A549 (cell line): Measurements from ENCODE around the gene LMOD1. TPM values are rescaled to one million over a fixed set of nuclear protein-coding genes. Genes with fewer than 3 reads are reported as not detected.

Experiments
- ATAC-seq, 2 experiments: fragments of 200-7000 bp in 1 of 2; fragments of >200 bp in 1 of 2; cut with Nextera tagmentation in 1 of 2; cut with Tn5 transposase in 1 of 2; 3 replicates each; pipeline versions ENCODE4 v1.8.0 to v1.9.1; 2018 to 2020; ENCODE audit warnings: mild to moderate bottlenecking in 1 of 2, moderate library complexity in 1 of 2
- CTCF ChIA-PET: fragments of 300-600 bp; sonication (Branson Sonifier 250); formaldehyde crosslinking; extraction: SDS; loops from one replicate; lab custom pipeline; 2021; ENCODE audit warnings: antibody characterized with exemption, inconsistent platforms; lab: Yijun Ruan, JAX
- POLR2A ChIA-PET: fragments of 350-600 bp; formaldehyde crosslinking; extraction: SDS; loops from one replicate; lab custom pipeline; 2021; ENCODE audit warnings: antibody characterized with exemption, inconsistent platforms; lab: Yijun Ruan, JAX
- DNase-seq, 2 experiments: peaks; one replicate each; pipeline versions ENCODE4 v3.0.0 to v3.0.0-alpha.2; 2011 to 2016; ENCODE audit warnings: low read depth in 1 of 2, low spot score in 1 of 2
- FAIRE-seq: peaks from 2 replicates; lab custom pipeline; 2011; peaks lifted over from hg19 to GRCh38; lab: Jason Lieb, UNC
- H3K27ac ChIP-seq, 2 experiments: fragments of >200 bp; sonication (Bioruptor Twin); formaldehyde crosslinking; 3 replicates each; pipeline ENCODE4 v1.5.1; 2016 to 2017
- H3K4me1 ChIP-seq: fragments of >200 bp; sonication (Bioruptor Twin); formaldehyde crosslinking; 3 replicates; pipeline ENCODE4 v1.6.1; 2016
- H3K4me2 ChIP-seq: fragments of >200 bp; sonication (Bioruptor Twin); formaldehyde crosslinking; 3 replicates; pipeline ENCODE4 v1.6.1; 2016
- H3K4me3 ChIP-seq: fragments of >200 bp; sonication (Bioruptor Twin); formaldehyde crosslinking; 3 replicates; pipeline ENCODE4 v1.5.1; 2016
- H3K9me3 ChIP-seq: fragments of >200 bp; sonication (Bioruptor Twin); formaldehyde crosslinking; 3 replicates; pipeline ENCODE4 v1.6.1; 2016
- CBX2 ChIP-seq: fragments of 200-600 bp; sonication (generic); IDR thresholded peaks from 2 replicates; pipeline ENCODE4 v1.6.1; 2016; ENCODE audit warnings: low read depth, mild to moderate bottlenecking, borderline replicate concordance
- CHD4 ChIP-seq: fragments of 200-600 bp; sonication (generic); IDR thresholded peaks from 2 replicates; pipeline ENCODE4 v1.6.1; 2016; ENCODE audit warnings: antibody characterized with exemption, mild to moderate bottlenecking, borderline replicate concordance
- EHMT2 ChIP-seq: fragments of 200-600 bp; sonication (generic); IDR thresholded peaks from 2 replicates; pipeline ENCODE4 v1.6.1; 2016; ENCODE audit warnings: antibody characterized with exemption, low read depth, mild to moderate bottlenecking, moderate library complexity
- ELK1 ChIP-seq: fragments of 150-350 bp; IDR thresholded peaks from 2 replicates; pipeline ENCODE4 v1.6.1; 2014; ENCODE audit warnings: low read depth, mild to moderate bottlenecking, low read length
- FOSL2 ChIP-seq, 2 experiments: fragments of 450-650 bp in 1 of 2; fragments of >200 bp in 1 of 2; sonication (Bioruptor Twin) in 1 of 2; formaldehyde crosslinking; IDR thresholded peaks; 2 replicates each; pipeline versions ENCODE4 v1.5.0 to v1.6.1; 2016 to 2020; ENCODE audit warnings: mild to moderate bottlenecking in 1 of 2, moderate library complexity in 1 of 2
- FOXS1 ChIP-seq: fragments of 250-450 bp; sonication (Bioruptor Pico); IDR thresholded peaks from 2 replicates; pipeline ENCODE4 v1.5.0; 2020; ENCODE audit warnings: mild to moderate bottlenecking, moderate library complexity
- HES2 ChIP-seq: fragments of >200 bp; sonication (Bioruptor Twin); formaldehyde crosslinking; IDR thresholded peaks from 2 replicates; pipeline ENCODE4 v1.6.1; 2016
- HEYL ChIP-seq: fragments of 250-450 bp; sonication (Bioruptor Pico); IDR thresholded peaks from 2 replicates; pipeline ENCODE4 v1.8.0; 2021; ENCODE audit warnings: mild to moderate bottlenecking, moderate library complexity
- HMGXB4 ChIP-seq: fragments of 250-450 bp; sonication (Bioruptor Pico); IDR thresholded peaks from 2 replicates; pipeline ENCODE4 v1.5.0; 2021; ENCODE audit warnings: mild to moderate bottlenecking, moderate library complexity, borderline replicate concordance
- HOXB13 ChIP-seq: fragments of 250-450 bp; sonication (Bioruptor Pico); IDR thresholded peaks from 2 replicates; pipeline ENCODE4 v1.5.0; 2020; ENCODE audit warnings: low read depth, mild to moderate bottlenecking, moderate library complexity
- HOXB5 ChIP-seq: fragments of 250-450 bp; sonication (Bioruptor Pico); IDR thresholded peaks from 2 replicates; pipeline ENCODE4 v1.5.0; 2020; ENCODE audit warnings: mild to moderate bottlenecking, moderate library complexity
- KDM1A ChIP-seq: fragments of 200-600 bp; sonication (generic); IDR thresholded peaks from 2 replicates; pipeline ENCODE4 v1.6.1; 2016; ENCODE audit warnings: low read depth, mild to moderate bottlenecking
- MAZ ChIP-seq: fragments of 150-350 bp; IDR thresholded peaks from 2 replicates; pipeline ENCODE4 v1.6.1; 2014; ENCODE audit warnings: antibody characterized with exemption, low read depth, low read length, borderline replicate concordance
- MYC ChIP-seq: IDR thresholded peaks from 2 replicates; pipeline ENCODE4 v1.6.1; 2012; ENCODE audit warnings: mild to moderate bottlenecking, inconsistent platforms, low read length, improper control_type of control experiment, borderline replicate concordance
- NR3C1 ChIP-seq: fragments of >200 bp; sonication (Bioruptor Twin); formaldehyde crosslinking; IDR thresholded peaks from 3 replicates; pipeline ENCODE4 v1.6.1; 2017
- PHF8 ChIP-seq: fragments of 200-600 bp; sonication (generic); IDR thresholded peaks from 2 replicates; pipeline ENCODE4 v1.6.1; 2016; ENCODE audit warnings: low read depth, mild to moderate bottlenecking, antibody characterized with exemption, moderate library complexity, borderline replicate concordance
- RARB ChIP-seq: fragments of 250-450 bp; sonication (Bioruptor Pico); IDR thresholded peaks from 2 replicates; pipeline ENCODE4 v1.8.0; 2021; ENCODE audit warnings: mild to moderate bottlenecking, moderate library complexity
- RFX5 ChIP-seq: fragments of 450-650 bp; IDR thresholded peaks from 2 replicates; pipeline ENCODE4 v1.7.1; 2014; ENCODE audit warnings: antibody characterized with exemption, mild to moderate bottlenecking, moderate library complexity
- ZFP36 ChIP-seq: fragments of 450-650 bp; IDR thresholded peaks from 2 replicates; pipeline ENCODE4 v1.6.1; 2014; ENCODE audit warnings: borderline replicate concordance; ENCODE audit not compliant: partially characterized antibody
- ZNF302 ChIP-seq: fragments of 250-450 bp; sonication (Bioruptor Pico); IDR thresholded peaks from 2 replicates; pipeline ENCODE4 v1.9.0; 2021; ENCODE audit warnings: inconsistent platforms, mild to moderate bottlenecking, moderate library complexity
- WGBS: methylation state at CpG from one replicate; pipeline ENCODE4 v1.1.6; 2017; ENCODE audit errors: missing lambda C conversion rate; 5-methylcytosine and 5-hydroxymethylcytosine counted together
- polyA plus RNA-seq, 4 experiments: library from polyadenylated mRNA; depleted of rRNA in 3 of 4; stranded (reverse); fragments of >200 nt; fragmentation: RNase III in 1 of 4; extraction: RNeasy Plus Mini Kit Qiagen cat#74134 plus additional on column Dnase treatment in 1 of 4; gene quantifications; 2 replicates in 3 of 4; 3 replicates in 1 of 4; pipeline ENCODE4 v1.2.3, GENCODE V29; 2011 to 2017
- TF ChIP-seq, protein P1 (sequence below): fragments of 450-650 bp; IDR thresholded peaks from 2 replicates; pipeline ENCODE4 v1.6.1; 2014; ENCODE audit warnings: antibody characterized with exemption

The LMOD1 gene
- polyA plus RNA-seq, 2 of the 4 experiments (the other 2 are of a cell fraction): not detected

DNA sequence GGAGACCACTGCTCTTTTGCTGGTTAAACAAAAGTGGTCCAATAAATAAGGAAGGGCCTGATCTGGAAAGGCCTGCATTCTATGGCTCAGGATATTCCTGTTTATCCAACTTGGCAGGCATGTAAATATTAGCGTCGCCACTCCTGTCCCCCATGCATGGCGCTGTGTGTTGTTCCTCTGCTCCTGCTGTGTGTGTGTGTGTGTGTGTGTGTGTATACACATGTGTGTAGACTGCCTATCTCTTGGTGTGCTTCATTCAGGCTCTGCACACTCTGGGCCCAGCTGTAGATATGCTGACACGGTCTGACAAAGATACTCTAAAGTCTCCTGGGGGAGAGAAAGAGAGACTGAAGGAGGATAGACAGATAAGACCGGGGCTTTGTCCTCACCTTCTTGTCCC, 6.8 kb downstream of the LMOD1 start:
- ATAC-seq: no peak; a peak in 2 of 6 replicates

GRCh38 chr1:201939148-201939547, 7.2 kb downstream of the LMOD1 start:
- ATAC-seq (no peak; a peak in 1 of 6 replicates), FAIRE-seq (no peak), DNase-seq (no peak)
- ChIA-PET CTCF (interaction anchor here (0.5 to 3.7 kb wide), 5 partner anchors 7 to 55 kb away, joined by 3 to 19 read pairs (median 4); no protein-coding TSS in a partner anchor), POLR2A (no interaction called here)
- Histone ChIP-seq H3K4me3 (no peak overlapping the region), H3K9me3 (no peaks in the 10 kb centered on the region), H3K4me1 (peaks cover 4% of the 10 kb centered on the region; the same call in 1 of the 3 replicates), H3K27ac (no peak overlapping the region), H3K4me2 (no peak overlapping the region)
- WGBS: 65% methylated on average over 4 of the region's 4 CpGs
- TF ChIP-seq ZNF302 (CRISPR knock-in tag) (no peak), RARB (CRISPR knock-in tag) (no peak), CHD4 (no peak), HES2 (no peak), FOSL2 (IDR thresholded peaks at IDR 0.05) (no peak), FOSL2 (CRISPR knock-in tag; IDR thresholded peaks at IDR 0.05) (no peak), HOXB13 (CRISPR knock-in tag) (no peak), KDM1A (no peak), CBX2 (no peak), MAZ (no peak), PHF8 (no peak), NR3C1 (no peak), ELK1 (no peak), EHMT2 (no peak), RFX5 (no peak), FOXS1 (CRISPR knock-in tag) (no peak), ZFP36 (no peak), MYC (no peak), HEYL (no peak)
- TF ChIP-seq, protein P1, sequence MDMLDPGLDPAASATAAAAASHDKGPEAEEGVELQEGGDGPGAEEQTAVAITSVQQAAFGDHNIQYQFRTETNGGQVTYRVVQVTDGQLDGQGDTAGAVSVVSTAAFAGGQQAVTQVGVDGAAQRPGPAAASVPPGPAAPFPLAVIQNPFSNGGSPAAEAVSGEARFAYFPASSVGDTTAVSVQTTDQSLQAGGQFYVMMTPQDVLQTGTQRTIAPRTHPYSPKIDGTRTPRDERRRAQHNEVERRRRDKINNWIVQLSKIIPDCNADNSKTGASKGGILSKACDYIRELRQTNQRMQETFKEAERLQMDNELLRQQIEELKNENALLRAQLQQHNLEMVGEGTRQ: no peak

More for the DNA sequence above, 6.8 kb downstream of the LMOD1 start:
- ChIA-PET POLR2A (no interaction called here), CTCF (interaction anchor here (0.6 to 3.7 kb wide), 8 partner anchors 8 to 180 kb away, joined by 3 to 19 read pairs (median 4); no protein-coding TSS in a partner anchor)
- DNase-seq: no peak
- Histone ChIP-seq H3K4me2 (no peak overlapping the region), H3K4me3 (no peak overlapping the region), H3K27ac (no peak overlapping the region), H3K4me1 (peaks cover 4% of the 10 kb centered on the region; the same call in 1 of the 3 replicates), H3K9me3 (no peaks in the 10 kb centered on the region)
- 83% methylated on average over 5 of the region's 5 CpGs for WGBS
- FAIRE-seq: no peak
- TF ChIP-seq HMGXB4 (CRISPR knock-in tag): no peak
- no peak for TF ChIP-seq HOXB5 (CRISPR knock-in tag)
- TF ChIP-seq, protein P1: no peak
